Trophoblast cell (in vitro differentiated cells and primary cell): ENCODE measurements around the gene CEP250.
"Not testable (repeated sequence)": the region's sequence is repeated elsewhere in the genome, so short reads cannot be mapped to it uniquely, and the experiment has no call there.

ENCODE experiments used
- DNase-seq, 2 donors: peaks; one replicate each; pipeline ENCODE4 v3.0.0-alpha.2; 2016
- H2AFZ ChIP-seq: 2 replicates; pipeline ENCODE4 v1.6.1; 2013; ENCODE audit warnings: low read length, moderate library complexity, mild to moderate bottlenecking; ENCODE audit not compliant: insufficient read depth, poor library complexity
- H2AK5ac ChIP-seq: 2 replicates; pipeline ENCODE4 v1.6.1; 2013; ENCODE audit warnings: mild to moderate bottlenecking, low read length
- H2BK120ac ChIP-seq: 2 replicates; pipeline ENCODE4 v1.6.1; 2013; ENCODE audit warnings: low read length, mild to moderate bottlenecking, moderate library complexity; ENCODE audit not compliant: insufficient read depth, poor library complexity
- H2BK12ac ChIP-seq: 2 replicates; pipeline ENCODE4 v1.6.1; 2013; ENCODE audit warnings: mild to moderate bottlenecking, low read length, moderate library complexity
- H2BK5ac ChIP-seq: 2 replicates; pipeline ENCODE4 v1.6.1; 2013; ENCODE audit warnings: low read length, low read depth, moderate library complexity, mild to moderate bottlenecking; ENCODE audit not compliant: poor library complexity
- H3K14ac ChIP-seq: 2 replicates; pipeline ENCODE4 v1.6.1; 2013; ENCODE audit warnings: mild to moderate bottlenecking, low read length
- H3K18ac ChIP-seq: 2 replicates; pipeline ENCODE4 v1.6.1; 2013; ENCODE audit warnings: mild to moderate bottlenecking, low read length
- H3K23ac ChIP-seq: 2 replicates; pipeline ENCODE4 v1.6.1; 2013; ENCODE audit warnings: low read length
- H3K27ac ChIP-seq: 2 replicates; pipeline ENCODE4 v1.5.1; 2013; ENCODE audit warnings: low read depth, mild to moderate bottlenecking, inconsistent platforms, low read length, moderate library complexity
- H3K27me3 ChIP-seq: 2 replicates; pipeline ENCODE4 v1.6.1; 2013; ENCODE audit warnings: inconsistent platforms, mild to moderate bottlenecking, low read length, moderate library complexity; ENCODE audit not compliant: insufficient read depth
- H3K36me3 ChIP-seq, 2 experiments: 1 replicate in 1 of 2; 2 replicates in 1 of 2; pipeline ENCODE4 v1.6.1; 2013; ENCODE audit warnings: low read length in 2 of 2, mild to moderate bottlenecking in 2 of 2, moderate library complexity in 1 of 2; ENCODE audit not compliant: insufficient read depth in 2 of 2, control insufficient read depth in 1 of 2
- H3K4ac ChIP-seq: 2 replicates; pipeline ENCODE4 v1.6.1; 2013; ENCODE audit warnings: low read depth, mild to moderate bottlenecking, low read length, moderate library complexity
- H3K4me1 ChIP-seq, 2 experiments: 1 replicate in 1 of 2; 2 replicates in 1 of 2; pipeline ENCODE4 v1.6.1; 2013; ENCODE audit warnings: low read length in 2 of 2, mild to moderate bottlenecking in 2 of 2, moderate library complexity in 1 of 2; ENCODE audit not compliant: insufficient read depth in 2 of 2, control insufficient read depth in 1 of 2
- H3K4me2 ChIP-seq: 2 replicates; pipeline ENCODE4 v1.6.1; 2013; ENCODE audit warnings: inconsistent platforms, mild to moderate bottlenecking, low read length, moderate library complexity
- H3K4me3 ChIP-seq: 2 replicates; pipeline ENCODE4 v1.5.1; 2013; ENCODE audit warnings: mild to moderate bottlenecking, low read depth, low read length, inconsistent platforms
- H3K79me1 ChIP-seq: one replicate; pipeline ENCODE4 v1.6.1; 2013; ENCODE audit warnings: low read length
- H3K79me2 ChIP-seq: 2 replicates; pipeline ENCODE4 v1.6.1; 2013; ENCODE audit warnings: low read length, mild to moderate bottlenecking; ENCODE audit not compliant: control insufficient read depth, insufficient read depth, poor library complexity
- H3K9ac ChIP-seq: 2 replicates; pipeline ENCODE4 v1.6.1; 2013; ENCODE audit warnings: mild to moderate bottlenecking, low read length
- H3K9me3 ChIP-seq: 2 replicates; pipeline ENCODE4 v1.6.1; 2013; ENCODE audit warnings: low read depth, mild to moderate bottlenecking, control low read depth, inconsistent platforms, low read length; ENCODE audit not compliant: insufficient read depth
- H4K12ac ChIP-seq: 2 replicates; pipeline ENCODE4 v1.6.1; 2013; ENCODE audit warnings: low read depth, mild to moderate bottlenecking, low read length, moderate library complexity
- H4K8ac ChIP-seq: 2 replicates; pipeline ENCODE4 v1.6.1; 2013; ENCODE audit warnings: low read depth, mild to moderate bottlenecking, low read length, moderate library complexity
- H4K91ac ChIP-seq: one replicate; pipeline ENCODE4 v1.6.1; 2013; ENCODE audit warnings: low read depth, mild to moderate bottlenecking, low read length, moderate library complexity
- WGBS: extraction: QIAGEN DNeasy Blood & Tissue Kit; methylation state at CpG from one replicate; pipeline ENCODE4 v1.1.7; 2013; ENCODE audit warnings: missing lambda C conversion rate; ENCODE audit not compliant: insufficient read length, insufficient coverage; ENCODE audit errors: extremely low coverage; 5-methylcytosine and 5-hydroxymethylcytosine counted together

The CEP250 gene

GRCh38 chr20:35447082-35447789 is 8.2 kb upstream of the CEP250 start:
- Histone ChIP-seq H3K18ac (no peak overlapping the region), H3K4ac (no peak overlapping the region), H4K91ac (no peak overlapping the region), H2BK5ac (no peak overlapping the region), H2BK120ac (no peak overlapping the region), H2AFZ (no peak overlapping the region), H3K27ac (no peak overlapping the region), H3K4me3 (no peak overlapping the region), H3K36me3 (no peaks in the 10 kb centered on the region), H3K4me1 (peaks cover 5% of the 10 kb centered on the region in 2 experiments), H2AK5ac (no peak overlapping the region), H3K79me1 (no peaks in the 10 kb centered on the region), H3K4me2 (peak overlapping the region; percentile 50), H3K9me3 (no peaks in the 10 kb centered on the region), H3K23ac (no peak overlapping the region), H4K8ac (no peak overlapping the region), H4K12ac (no peak overlapping the region), H3K27me3 (no peaks in the 10 kb centered on the region), H3K14ac (no peak overlapping the region), H2BK12ac (no peak overlapping the region), H3K79me2 (no peaks in the 10 kb centered on the region), H3K9ac (no peak overlapping the region)
- no CpG with 5 or more reads among the region's 11 CpGs for WGBS
- DNase-seq = peak; percentile 91 to 97

DNA sequence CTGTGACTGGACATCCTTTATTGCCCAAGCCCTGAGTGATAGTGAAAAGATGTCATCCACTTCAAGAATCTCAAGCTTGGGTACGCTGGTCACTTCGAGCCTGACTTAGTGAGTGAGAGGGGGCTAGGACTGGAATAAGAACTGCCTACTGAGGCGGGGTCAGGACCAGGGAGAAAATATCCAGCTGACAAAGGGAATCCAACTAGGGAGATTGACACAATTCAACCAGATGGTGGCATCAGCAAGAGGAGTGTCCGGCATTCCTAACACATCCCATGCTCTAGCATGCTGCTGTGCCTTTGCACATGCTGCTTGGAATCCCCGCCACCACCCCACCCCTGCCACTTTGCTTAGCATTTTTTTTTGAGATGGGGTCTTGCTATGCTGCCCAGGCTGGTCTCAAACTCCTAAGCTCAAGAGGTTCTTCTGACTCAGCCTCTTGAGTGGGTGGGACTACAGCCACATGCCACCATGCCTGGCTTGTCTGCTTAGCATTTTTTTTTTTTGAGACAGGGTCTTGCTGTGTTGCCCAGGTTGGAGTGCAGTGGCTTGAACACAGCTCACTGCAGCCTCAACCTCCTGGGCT is 6.5 kb upstream of the CEP250 start:
- H2BK5ac ChIP-seq = no peak overlapping the region
- no peaks in the 10 kb centered on the region for H3K79me1 ChIP-seq
- no peak overlapping the region for H4K12ac ChIP-seq
- H3K4me2 ChIP-seq = no peak overlapping the region
- WGBS = no CpG with 5 or more reads among the region's 5 CpGs
- H2AFZ ChIP-seq = no peak overlapping the region
- no peaks in the 10 kb centered on the region for H3K79me2 ChIP-seq
- no peak overlapping the region for H2AK5ac ChIP-seq
- no peaks in the 10 kb centered on the region for H3K27me3 ChIP-seq
- H3K36me3 ChIP-seq = no peaks in the 10 kb centered on the region
- no peak overlapping the region for H3K4ac ChIP-seq
- H2BK120ac ChIP-seq = no peak overlapping the region
- no peak overlapping the region for H3K23ac ChIP-seq
- H4K8ac ChIP-seq = no peak overlapping the region
- no peak for DNase-seq
- H4K91ac ChIP-seq = no peak overlapping the region
- no peaks in the 10 kb centered on the region for H3K9me3 ChIP-seq
- H3K14ac ChIP-seq = no peak overlapping the region
- no peak overlapping the region for H3K18ac ChIP-seq
- H2BK12ac ChIP-seq = no peak overlapping the region
- H3K9ac ChIP-seq = no peak overlapping the region
- H3K4me1 ChIP-seq = peaks cover 7 to 8% of the 10 kb centered on the region in 2 experiments
- H3K4me3 ChIP-seq = no peak overlapping the region
- no peak overlapping the region for H3K27ac ChIP-seq

GRCh38 chr20:35449855-35450254 is 5.5 kb upstream of the CEP250 start:
- H3K18ac ChIP-seq, H2AK5ac ChIP-seq, H3K9ac ChIP-seq, H3K4me2 ChIP-seq, H2AFZ ChIP-seq, H3K9me3 ChIP-seq, H3K27ac ChIP-seq, H2BK5ac ChIP-seq, H3K79me1 ChIP-seq, H3K4me1 ChIP-seq, H3K14ac ChIP-seq, H3K4ac ChIP-seq, H4K12ac ChIP-seq, DNase-seq, H2BK12ac ChIP-seq, H4K91ac ChIP-seq, H3K23ac ChIP-seq, H3K4me3 ChIP-seq, H3K27me3 ChIP-seq, H2BK120ac ChIP-seq, H3K79me2 ChIP-seq, H4K8ac ChIP-seq, H3K36me3 ChIP-seq: not testable (repeated sequence)
- WGBS = no CpG with 5 or more reads among the region's 13 CpGs

DNA sequence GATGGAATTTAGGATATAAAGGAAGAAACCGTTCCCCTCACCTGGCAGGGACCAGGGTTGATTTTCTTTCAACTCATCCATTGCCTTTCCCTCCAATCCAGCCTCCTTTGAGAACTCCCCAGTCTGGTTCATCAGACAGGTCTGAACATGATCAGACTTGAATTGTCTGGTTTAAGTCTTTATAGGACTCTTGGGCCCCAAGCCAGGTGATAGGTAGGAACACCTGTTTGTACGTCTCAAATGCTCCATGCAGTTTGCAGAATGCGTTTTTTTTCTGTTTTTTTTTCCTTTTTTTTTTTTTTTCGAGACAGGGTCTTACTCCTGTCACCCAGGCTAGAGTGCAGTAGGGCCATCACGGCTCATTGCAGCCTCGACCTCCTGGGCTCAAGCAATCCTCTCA is 4.1 kb upstream of the CEP250 start:
- DNase-seq = peak in 1 of 2 donors; percentile 18
- H3K36me3 ChIP-seq = no peaks in the 10 kb centered on the region
- peak overlapping the region; percentile 25 for H4K91ac ChIP-seq
- H3K4ac ChIP-seq = no peak overlapping the region
- H2AFZ ChIP-seq = no peak overlapping the region
- peaks cover 6% of the 10 kb centered on the region for H3K79me2 ChIP-seq
- no peak overlapping the region for H4K8ac ChIP-seq
- H3K4me1 ChIP-seq = peaks cover 7 to 9% of the 10 kb centered on the region in 2 experiments
- no peak overlapping the region for H3K4me3 ChIP-seq
- no peak overlapping the region for H3K4me2 ChIP-seq
- peak overlapping the region; percentile 8 for H2BK5ac ChIP-seq
- no peak overlapping the region for H3K23ac ChIP-seq
- H3K14ac ChIP-seq = no peak overlapping the region
- no peak overlapping the region for H3K27ac ChIP-seq
- WGBS = no CpG with 5 or more reads among the region's 6 CpGs
- H3K18ac ChIP-seq = no peak overlapping the region
- no peak overlapping the region for H2BK120ac ChIP-seq
- no peak overlapping the region for H2BK12ac ChIP-seq
- H3K79me1 ChIP-seq = peaks cover 11% of the 10 kb centered on the region
- H3K9me3 ChIP-seq = no peaks in the 10 kb centered on the region
- H4K12ac ChIP-seq = no peak overlapping the region
- H2AK5ac ChIP-seq = no peak overlapping the region
- H3K9ac ChIP-seq = no peak overlapping the region
- H3K27me3 ChIP-seq = no peaks in the 10 kb centered on the region
